Measurements from ENCODE around the gene LHPP. TPM values are rescaled to one million over a fixed set of nuclear protein-coding genes. Genes with fewer than 3 reads are reported as not detected.

The LHPP gene
- total RNA-seq, 1 donor from 2014 or later, result 2.4 TPM

- no peak for DNase-seq (ENCODE audit: low read depth, low spot score)
Observed at GRCh38 chr10:124552691-124553276, 91.2 kb downstream of the LHPP start.

- no peak for DNase-seq (ENCODE audit: low read depth, low spot score)
Observed at GRCh38 chr10:124554085-124554858, 92.6 kb downstream of the LHPP start.

GRCh38 chr10:124557167-124557566 is 95.5 kb downstream of the LHPP start:
- no peak for DNase-seq (ENCODE audit: low read depth, low spot score)

GRCh38 chr10:124557648-124558338 is 96.2 kb downstream of the LHPP start:
- DNase-seq (ENCODE audit: low read depth, low spot score), result no peak

- DNase-seq (ENCODE audit: low read depth, low spot score), result no peak
Observed at GRCh38 chr10:124558339-124559321, 97.0 kb downstream of the LHPP start.

GRCh38 chr10:124559372-124560132 is 97.9 kb downstream of the LHPP start:
- DNase-seq (ENCODE audit: low read depth, low spot score), result no peak

GRCh38 chr10:124560377-124561105 is 98.9 kb downstream of the LHPP start:
- no peak for DNase-seq (ENCODE audit: low read depth, low spot score)

- no peak for DNase-seq (ENCODE audit: low read depth, low spot score)
Observed at GRCh38 chr10:124561206-124561605, 99.6 kb downstream of the LHPP start.

GRCh38 chr10:124562425-124563060 is 100.9 kb downstream of the LHPP start:
- DNase-seq (ENCODE audit: low read depth, low spot score), result no peak

- DNase-seq (ENCODE audit: low read depth, low spot score), result no peak
Observed at GRCh38 chr10:124563320-124564040, 101.9 kb downstream of the LHPP start.

GRCh38 chr10:124564881-124565280 is 103.3 kb downstream of the LHPP start:
- no peak for DNase-seq (ENCODE audit: low read depth, low spot score)

- no peak for DNase-seq (ENCODE audit: low read depth, low spot score)
Observed at GRCh38 chr10:124565565-124566221, 104.1 kb downstream of the LHPP start.

- DNase-seq (ENCODE audit: low read depth, low spot score), result no peak
Observed at GRCh38 chr10:124566222-124566888, 104.7 kb downstream of the LHPP start.

GRCh38 chr10:124566981-124567835 is 105.6 kb downstream of the LHPP start:
- no peak for DNase-seq (ENCODE audit: low read depth, low spot score)

- DNase-seq (ENCODE audit: low read depth, low spot score), result no peak
Observed at GRCh38 chr10:124568339-124568738, 106.7 kb downstream of the LHPP start.

GRCh38 chr10:124568848-124569622 is 107.4 kb downstream of the LHPP start:
- DNase-seq (ENCODE audit: low read depth, low spot score), result no peak

Data from pulmonary artery endothelial cell (primary cell).